SIG-M5 treated with dmso at 0.1 percent for 504 hours (cell line): ENCODE results near the gene KRT80.

ENCODE experiments used
- DNase-seq: peaks from one replicate; lab custom pipeline; 2025; ENCODE audit not compliant: unreplicated experiment; lab: John Stamatoyannopoulos, UW

The KRT80 gene

DNA sequence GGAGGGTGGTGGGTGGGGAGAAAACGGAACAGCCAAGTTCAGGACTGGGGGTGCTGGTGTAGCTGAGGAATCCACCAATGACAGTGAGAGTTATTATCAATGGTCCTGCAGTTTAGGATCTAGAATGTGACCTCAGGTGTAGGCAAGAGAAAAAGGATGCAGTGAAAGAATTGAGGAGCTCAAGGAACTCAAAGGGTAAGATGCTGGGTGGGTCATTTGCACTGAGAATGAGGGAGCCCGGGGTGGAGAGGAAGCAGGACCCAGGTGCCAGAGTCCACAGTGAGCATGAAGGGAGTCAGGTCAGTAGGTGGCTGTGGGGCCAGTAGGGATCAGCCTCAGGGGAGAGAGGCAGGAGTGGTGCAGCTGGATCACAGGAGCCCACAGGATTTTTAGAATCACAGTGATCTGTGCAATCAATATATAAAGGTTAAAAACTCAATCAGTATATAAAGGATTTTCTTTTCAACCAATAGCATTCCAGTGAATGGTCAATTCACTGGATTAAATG is 38.1 kb upstream of the KRT80 start:
- DNase-seq, result no peak

DNA sequence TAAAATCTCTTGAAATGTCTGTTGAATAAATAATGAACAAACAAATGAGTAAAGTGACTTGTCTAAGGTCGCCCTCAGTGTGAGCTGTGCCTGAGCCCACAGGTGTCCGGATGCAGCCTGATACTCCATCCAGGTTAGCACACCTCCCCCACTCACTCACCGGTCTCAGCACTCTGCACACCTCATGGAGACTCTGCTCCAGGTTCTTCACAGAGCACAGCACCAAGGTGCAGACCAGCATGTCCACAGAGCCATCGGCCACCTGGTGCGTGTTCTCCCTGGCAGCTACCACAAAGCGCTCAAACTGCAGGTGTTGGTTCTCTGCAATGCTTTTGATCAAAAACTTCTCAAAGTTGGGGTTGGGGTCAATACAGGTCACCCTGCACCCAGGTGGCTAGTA is 37.1 kb upstream of the KRT80 start:
- no peak for DNase-seq

DNA sequence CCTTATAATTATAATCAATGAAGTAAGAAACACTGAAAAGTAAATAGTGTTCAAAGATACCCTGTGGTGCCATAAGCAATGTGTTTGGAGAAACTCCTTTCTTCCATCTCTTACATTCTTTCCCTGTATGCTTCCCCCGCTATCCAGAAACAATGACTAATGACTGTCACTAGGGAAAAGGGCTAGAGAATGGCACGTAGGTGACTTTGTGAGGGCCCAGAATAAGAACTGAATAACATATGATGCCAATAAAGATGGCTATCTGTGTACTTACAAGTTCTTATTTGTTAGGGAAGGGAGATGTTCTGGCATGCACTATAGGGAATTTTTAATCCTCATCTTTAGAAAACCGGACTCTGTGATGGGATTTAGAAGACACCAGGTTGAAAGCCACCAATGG is 36.6 kb upstream of the KRT80 start:
- DNase-seq, result no peak

DNA sequence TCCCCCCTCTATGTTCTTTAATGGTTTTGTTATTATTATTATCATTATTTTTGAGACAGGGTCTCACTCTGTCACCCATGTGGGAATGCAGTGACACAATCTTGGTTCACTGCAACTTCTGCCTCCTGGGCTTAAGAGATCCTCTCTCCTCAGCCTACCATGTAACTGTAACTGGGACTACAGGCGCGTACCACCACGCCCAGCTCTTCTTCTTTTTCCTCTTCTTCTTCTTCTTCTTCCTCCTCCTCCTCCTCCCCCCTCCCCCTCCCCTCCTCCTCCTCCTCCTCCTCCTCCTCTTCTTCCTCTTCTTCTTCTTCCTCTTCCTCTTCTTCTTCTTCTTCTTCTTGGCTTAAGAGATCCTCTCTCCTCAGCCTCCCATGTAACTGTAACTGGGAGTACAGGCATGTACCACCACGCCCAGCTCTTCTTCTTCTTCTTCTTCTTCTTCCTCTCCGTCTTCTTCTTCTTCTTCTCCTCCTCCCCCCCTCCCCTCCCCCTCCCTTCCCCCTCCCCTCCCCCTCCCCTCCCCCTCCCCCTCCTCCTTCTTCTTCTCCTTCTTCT is 35.9 kb upstream of the KRT80 start:
- DNase-seq, result no peak

DNA sequence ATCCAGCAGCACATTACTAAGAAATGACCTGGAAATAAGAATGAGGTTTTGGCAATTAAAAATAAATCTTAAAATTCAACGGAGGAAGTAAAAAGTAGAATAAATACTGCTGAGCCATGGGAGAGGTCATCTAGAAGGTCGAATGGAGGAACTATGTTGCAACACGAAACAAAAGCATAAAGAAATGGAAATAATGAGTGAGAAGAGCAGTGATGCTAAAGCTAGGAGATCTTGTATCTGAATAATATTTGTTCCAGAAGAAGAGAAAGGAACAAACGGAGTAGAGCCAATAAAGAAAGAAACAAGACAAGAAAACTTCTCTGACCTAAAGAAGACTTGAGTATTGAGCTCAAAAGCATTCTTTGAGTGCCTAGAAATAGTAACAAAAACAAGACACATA is 34.6 kb upstream of the KRT80 start:
- no peak for DNase-seq

DNA sequence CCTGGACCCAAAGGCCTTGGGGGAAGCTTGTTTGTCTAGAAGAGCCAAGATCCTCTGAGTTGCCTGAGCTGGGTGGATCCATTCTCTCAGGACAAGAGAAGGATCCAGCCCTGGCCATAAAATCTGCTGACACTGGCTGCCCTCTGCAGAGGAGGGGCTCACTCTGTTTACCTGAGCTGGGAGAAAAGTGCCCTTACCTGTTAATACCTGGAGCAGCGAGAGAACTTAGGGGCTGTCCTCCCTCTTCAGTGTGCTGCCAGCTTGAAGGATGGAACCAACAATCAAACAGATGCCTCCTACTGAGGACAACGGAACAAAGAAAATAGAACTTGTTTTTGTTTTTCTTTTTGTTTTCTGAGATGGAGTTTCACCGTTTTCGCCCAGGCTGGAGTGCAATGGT is 33.9 kb upstream of the KRT80 start:
- DNase-seq, result no peak

DNA sequence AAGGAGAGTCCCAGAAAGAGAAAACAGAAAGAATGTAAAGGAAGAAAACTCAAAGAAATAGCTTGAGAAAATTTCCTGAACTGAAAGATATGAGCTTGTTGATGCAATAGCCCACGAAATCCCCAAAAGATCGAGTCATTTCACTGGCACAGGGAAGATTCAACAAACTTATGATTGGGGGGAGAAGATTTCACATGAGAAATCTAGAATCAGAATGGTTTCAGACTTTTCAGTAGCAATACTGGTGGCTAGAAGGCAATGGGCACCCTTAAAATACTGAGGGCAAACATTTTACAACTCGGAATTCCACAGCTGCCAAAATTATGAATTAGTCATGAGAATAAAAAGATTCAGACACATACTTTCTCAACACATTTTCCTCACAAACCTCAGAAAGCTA is 32.3 kb upstream of the KRT80 start:
- DNase-seq, result no peak

DNA sequence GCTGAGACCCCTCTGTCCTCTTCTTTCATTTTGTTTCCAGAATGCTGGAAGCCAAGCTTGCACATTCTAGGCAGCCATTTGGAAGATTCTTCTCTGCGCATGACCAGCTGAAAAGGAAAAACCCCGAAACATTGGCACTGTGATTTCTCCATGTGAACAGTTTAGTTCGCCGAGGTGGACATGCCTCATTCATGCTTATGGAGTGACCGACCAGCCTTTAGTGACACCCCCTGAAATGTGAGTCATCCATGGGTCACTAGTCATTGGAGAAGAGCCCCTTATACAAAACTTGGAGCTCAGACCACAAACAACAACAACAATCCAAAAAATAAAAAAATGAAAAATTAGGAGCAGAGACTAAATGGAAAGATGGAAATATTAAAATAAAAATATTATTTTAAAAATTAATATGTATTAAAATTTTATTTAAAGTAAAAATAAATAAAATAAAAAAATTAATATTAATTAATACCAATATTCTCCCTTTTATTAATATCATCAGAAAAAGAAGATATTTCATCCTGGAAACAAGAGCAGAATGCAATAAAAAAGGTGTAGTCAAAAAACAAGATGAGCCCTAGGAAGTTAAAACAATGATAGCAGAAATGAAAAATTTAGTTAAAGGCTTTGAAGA is 31.7 kb upstream of the KRT80 start:
- DNase-seq, result no peak

DNA sequence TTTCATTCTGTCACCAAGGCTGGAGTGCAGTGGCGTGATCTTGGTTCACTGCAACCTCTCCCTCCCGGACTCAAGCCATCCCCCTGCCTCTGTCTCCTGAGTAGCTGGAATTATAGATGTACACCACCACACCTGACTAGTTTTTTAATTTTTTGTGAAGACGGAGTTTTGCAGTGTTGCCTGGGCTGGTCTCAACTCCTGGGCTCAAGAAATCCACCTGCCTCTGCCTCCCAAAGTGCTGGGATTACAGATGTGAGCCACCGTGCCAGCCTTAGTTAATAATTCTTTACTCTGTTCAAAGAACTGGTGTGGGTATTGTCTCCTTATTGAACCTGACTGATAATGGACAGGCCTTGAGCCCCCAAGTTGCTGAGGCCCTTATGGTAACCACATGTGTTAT is 30.9 kb upstream of the KRT80 start:
- no peak for DNase-seq

DNA sequence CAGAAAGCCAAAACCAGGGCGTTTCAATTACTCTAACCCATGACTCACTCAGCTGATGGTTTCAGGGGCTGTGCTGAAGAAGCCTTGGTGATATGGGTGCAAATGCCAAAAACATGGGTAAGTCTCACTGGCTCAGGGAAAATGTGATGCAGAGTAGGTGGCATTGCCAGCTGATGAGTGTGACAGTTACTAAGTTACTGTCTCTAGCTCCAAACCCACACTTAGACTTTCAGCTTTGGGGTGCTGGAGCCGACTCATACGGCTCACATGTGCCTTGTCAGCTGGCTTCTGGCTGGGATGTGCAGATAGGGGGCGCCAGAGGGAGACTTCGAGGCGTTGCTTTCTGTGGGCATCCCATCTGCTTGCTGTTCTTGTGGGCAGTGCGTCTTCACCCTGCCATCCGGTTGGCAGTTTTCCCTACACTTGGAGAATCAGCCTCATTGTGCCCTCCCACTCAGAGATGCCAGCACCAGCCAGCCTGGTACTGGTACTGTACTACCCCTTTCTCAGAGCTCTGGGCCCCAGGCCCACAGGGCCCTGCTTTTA is 30.2 kb upstream of the KRT80 start:
- DNase-seq, result peak; percentile 40

DNA sequence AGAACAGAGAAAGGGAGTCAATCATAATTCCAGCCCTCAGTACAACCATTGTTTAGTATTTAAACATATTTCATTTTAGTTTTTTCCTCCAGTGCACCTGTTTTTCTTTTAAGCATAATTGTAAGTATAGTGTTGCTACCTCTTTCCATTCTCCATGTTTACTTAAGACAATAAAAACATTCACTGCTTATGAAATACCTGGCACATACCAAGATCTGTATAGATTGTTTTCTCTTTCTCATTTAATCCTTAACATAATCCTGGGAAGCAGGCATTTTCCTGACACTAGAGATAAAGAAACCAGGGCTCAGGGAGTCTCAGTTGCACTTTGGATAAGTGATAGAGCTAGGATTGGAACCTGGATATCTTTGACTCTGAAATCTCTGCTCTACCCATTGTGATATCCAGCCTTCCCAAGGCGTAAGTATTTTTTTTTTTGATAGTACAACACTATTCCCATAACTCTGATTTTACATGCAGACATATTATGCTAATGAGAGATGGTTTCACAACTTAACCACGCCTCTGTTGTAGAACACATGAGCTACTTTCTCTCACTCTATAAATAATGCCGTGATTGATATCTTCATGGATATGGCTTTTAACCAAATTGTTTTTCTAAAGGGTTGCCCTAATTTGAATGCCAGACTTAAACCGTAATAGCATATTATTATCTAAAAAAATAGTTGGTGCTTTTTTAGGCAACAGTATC is 29.4 kb upstream of the KRT80 start:
- DNase-seq, result no peak

DNA sequence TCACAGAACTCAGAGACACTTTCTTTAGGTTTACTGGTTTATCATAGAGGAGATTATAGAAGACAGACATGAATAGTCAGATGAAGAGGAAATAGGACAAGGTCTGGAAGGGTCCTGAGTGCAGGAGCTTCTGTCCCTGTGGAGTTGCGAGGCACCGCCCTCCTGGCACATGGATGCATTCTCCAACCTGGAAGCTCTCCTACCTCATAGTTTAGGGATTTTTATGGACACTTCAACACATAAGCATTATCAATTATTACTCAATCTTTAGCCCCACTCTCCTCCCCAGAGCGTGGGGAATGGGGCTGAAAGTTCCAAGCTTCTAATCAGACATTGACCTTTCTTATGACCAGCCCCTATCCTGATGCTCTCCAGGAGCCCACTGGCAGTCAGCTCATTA is 28.7 kb upstream of the KRT80 start:
- DNase-seq, result no peak

DNA sequence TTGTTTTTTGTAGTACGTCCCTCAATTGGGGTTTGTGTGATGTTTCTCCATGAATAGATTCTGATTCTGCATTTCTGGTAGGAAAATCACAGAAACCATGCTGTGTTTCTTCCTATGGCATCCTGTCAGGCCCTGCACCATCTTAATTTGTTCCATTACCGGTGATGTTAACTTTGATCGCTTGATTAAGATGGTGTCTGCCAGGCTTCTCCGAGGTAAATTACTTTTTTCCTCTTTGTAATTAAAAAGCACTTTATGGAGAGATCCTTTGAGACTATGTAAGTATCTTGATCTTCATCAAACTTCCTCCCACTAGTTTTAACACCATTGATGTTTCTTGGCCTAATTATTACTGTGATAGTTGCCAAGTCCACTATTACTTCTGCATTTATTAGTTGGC is 26.2 kb upstream of the KRT80 start:
- no peak for DNase-seq

DNA sequence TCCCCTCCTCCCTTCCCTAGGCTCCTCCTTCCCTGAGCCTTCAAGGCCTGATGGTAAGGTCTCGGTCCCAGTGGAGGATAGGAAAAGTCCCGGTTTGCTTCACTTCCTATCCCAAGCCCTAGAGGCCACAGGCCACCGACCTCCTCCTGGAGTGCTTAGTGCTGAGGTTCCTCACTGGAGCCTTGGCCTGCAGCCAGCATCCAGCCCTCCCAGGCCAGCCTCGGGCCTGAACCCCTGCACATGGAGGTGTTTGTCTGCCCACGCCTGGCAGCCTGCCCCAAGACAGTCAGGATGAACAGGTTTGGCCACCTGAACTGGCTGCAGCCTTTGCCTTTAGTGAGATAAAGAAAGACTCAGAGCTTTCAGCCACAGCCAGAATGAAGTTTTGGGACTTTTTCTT is 25.4 kb upstream of the KRT80 start:
- peak; percentile 72 for DNase-seq

DNA sequence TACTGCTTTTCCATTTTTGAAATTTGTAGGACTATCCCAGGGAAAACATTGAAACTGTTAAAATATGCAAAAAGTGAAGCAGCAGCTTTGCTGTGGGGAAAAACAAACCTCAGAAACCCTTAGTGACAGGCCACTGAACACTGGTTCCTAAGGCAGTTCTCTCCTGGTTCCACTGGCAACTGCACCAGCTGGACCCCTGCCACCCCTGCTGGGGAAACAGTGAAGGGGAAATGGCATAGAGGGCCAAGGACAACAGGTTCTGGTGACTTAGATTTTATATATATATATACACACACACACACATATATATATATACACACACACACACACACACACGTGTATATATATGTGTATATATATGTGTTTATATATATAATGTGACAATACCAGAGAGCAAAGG is 25.0 kb upstream of the KRT80 start:
- DNase-seq, result no peak

DNA sequence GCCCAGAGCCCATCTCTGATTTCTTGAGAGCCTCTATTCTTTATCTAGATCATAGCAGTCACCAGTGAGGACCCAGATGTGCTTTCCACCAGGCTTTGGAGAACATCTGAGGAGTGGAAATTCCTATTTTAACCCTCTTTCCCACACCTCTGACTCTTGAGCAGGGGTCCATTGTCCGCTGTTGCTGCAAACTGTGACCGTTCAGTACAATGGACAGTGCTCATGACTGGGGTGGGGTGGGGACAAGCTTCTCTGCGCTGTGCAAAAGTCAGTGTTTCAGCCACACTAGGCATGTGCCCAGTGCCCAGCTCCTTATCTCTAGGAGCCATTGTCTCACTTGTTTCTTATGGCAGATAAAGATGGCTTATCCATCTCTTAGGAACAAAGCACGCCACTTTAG is 24.3 kb upstream of the KRT80 start:
- DNase-seq, result no peak

DNA sequence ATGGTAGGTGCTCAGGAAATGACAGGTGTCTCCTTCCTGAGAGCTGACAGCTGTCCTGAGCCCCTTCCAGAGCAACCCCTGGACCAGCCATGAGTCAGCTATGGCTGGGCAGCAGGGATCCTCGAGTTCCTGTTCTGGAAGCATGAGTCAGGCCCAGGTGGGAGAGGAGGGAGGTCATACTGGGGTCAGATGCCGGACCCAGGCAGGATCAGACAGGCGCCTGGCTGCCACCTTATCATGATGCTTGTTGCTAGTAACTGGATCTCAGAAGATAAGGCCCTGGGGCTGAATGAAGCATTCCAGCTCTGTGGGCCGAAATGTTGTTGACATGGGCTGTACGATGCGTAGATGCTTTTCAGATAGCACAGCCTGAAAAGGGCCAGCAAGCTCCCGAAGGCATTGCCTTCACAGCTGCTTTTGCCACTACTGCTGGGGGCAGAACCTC is 23.8 kb upstream of the KRT80 start:
- peak; percentile 59 for DNase-seq

DNA sequence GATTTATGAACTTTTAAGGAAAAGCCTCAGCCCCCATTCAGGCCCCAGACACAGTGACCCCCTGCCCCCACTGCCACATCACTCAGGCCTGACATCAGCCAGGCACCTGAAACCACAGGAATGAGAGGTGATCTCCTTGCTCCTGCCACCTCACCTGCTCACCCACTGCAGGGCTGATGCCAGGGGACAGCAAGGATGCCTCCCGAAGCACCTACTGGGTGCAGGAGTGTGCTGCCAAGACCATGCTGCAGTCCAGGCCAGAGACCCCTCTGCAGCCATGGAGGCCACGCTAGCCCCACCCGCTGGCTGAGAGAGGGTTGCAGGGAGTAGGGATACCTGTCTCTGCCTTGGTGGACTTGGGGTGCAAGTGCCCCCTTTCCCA is 22.6 kb upstream of the KRT80 start:
- DNase-seq, result no peak

DNA sequence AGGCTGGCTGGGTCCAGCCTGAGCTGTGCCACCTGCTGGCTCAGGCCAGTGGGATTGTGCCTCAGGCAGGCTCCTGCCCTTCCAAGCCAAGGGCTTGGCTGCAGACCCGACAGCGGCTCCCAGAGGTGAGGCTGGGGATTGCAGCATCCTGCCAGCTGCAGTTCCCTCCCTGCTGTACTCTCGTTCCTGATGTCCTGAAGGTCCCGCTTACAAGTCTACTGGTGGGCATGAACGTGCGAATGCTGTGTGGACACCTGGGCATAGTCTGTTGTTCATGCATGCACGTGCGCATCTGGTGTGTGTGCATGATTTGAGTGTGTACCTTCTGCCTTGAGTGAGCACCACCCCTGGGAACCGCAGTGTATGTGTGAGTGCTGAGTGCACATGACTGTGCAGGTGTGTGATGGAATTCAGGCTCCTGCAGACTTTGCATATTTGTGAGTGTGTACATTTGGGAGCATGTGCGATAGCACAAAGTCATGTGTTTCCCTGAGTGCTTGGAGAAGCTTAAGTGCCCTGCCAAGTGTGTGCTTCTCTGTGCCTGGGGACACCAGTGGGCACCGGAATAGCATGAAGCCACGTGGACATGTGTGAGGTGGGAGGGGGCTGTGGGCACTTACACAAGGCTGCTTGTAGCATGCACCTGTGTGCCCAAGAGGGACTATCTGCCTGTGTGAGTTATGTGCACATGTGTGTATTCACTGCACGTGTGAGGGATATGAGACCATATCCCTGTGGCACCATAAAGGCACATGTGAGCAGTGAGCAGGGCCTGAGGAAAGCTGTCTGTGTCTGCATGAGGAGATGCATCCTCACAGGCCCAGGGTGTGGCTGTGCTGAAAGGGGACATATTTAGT is 22.0 kb upstream of the KRT80 start:
- DNase-seq, result peak; percentile 75

DNA sequence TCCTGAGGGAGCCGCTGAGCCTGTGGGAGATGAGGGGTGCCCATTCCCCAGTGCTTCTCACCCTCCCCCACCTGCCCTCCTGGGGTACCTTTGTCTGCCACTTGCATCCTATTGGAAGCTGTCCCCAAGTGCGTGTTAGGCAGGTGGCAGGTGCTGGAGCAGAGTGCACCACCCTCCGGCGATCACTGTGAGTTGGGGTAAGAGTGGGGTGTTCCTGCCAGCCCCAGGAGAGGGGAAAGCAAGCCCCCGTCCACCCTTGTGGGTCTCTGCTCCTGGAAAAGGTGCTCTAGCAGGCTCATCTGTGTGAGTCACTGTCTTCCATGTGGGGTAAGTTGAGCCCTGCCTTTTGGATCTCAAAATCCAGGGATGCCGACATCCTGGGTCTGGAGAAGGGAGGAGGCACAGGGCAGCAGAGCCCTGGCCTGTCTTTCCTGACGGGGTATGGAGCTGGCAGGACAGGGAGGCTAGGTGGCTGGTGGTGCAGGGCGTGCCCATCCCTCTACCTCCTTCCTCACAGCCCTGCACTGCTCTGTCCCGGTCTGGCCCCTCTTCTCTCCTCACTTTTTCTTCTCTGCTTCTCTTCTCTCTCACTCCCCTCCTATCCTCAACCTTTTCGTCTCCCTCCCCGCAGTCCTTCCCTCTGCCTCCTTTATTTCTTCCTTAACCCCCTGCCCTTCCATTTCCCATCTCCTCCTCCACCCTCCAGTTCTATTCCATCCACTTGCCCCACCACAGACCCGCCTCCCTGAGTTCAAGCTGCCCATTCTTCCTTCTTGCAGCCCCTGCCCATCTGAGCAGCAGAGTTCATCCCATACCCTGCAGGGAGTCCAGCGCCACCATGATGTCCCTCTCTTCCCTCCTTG is 21.1 kb upstream of the KRT80 start:
- DNase-seq, result no peak
